GM19240 (cell line): Measurements from ENCODE around the gene PBX2.
A peak's percentile ranks its signal among the peaks of the same experiment; 100 is the strongest.
"Not testable (repeated sequence)": the region's sequence is repeated elsewhere in the genome, so short reads cannot be mapped to it uniquely, and the experiment has no call there.

Experiments
- DNase-seq: peaks from one replicate; pipeline ENCODE4 v3.0.0; 2011; ENCODE audit warnings: low spot score; ENCODE audit not compliant: insufficient read length

The PBX2 gene

DNA sequence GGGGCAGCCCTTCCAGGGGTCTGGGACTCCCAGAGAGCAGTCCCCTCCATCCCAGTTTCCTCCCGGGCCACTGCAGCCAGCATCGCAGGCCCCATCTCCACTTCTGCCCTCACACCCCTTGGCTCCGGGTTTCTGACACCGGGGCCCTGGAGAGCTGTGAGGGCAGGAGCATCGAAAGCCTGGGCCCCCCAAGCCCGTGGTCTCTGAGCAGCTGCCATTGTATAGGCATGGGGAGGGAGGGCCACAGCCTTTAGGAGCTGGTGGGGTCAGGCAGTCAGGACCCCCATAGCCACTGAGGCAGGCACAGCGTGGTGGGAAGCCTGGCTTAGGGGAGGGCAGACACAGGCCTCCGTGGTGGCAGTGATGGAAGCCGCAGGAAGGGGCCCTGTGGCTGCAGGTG lies 12.2 kb upstream of the PBX2 start:
- DNase-seq, result no peak

DNA sequence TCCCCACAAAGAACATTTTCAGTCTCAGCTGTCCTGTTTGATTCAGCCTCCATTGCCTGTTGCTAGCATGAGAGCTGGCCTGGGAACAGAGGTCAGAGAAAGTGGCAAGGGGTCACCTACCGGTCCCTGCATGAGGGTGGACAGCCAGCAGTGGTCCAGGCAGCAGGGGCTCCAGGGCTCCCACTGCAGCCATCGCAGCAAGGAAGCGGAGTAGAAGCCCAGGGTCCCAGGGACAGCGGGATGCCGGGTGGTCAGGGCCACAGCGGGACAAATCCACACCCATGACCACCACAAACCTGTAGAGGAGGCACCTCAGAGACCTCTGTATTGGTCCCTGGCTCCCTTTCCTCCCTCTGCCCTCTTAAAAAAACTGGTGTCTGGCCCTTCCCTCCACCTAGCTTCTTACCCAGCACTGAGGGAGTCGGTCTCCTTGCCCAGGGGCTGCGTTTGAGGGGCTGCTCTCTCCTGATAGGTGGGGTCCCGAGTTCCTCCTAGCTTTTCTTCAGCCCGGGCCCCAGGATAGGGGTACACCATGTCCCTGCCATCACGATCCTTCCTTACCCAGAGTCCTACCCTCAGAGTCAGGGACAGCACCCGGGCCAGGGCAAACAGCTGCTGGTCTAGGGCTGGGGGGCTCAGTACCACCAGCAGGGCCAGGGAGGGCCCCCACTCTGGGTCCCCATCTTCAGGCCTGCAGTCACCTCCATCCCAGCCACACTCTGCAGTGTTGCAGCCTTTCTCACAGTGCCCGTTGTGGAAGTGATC lies 10.9 kb upstream of the PBX2 start:
- no peak for DNase-seq

DNA sequence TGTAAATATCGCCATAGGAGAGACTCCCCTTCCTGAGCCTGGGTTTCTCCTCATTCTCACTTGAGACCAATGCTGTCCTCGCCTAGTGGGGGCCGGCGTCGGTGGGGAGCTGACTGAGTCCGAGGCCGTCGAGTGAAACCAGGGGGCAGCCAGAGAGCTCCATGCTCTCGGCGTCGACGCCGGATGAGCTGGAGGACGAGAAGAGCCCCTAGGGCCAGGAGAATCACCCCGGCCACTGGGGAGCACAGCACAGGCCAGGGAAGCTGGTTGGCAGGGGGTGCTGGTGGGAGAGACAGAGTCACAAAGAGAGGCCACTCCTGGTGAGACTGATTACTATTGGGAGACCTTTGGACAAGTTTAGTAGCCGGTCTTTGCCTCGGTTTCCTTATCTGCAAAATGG lies 8.9 kb upstream of the PBX2 start:
- no peak for DNase-seq

DNA sequence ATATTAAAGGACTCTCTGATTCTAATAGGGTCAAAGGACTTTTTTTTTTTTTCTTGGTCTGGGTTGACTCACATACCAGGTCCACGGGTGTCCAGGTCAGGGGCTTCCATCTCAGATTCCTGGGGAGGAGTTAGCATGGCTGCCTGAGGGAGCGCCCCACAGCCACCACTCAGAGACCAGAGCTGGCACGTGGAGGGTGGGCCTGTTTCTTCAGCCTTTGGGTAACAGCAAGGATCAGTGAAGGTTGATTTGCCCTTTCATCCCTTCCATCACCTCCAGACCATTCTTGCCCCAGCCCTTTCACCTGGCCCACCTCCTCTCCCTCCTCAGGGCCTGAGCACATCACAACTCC lies 8.3 kb upstream of the PBX2 start:
- no peak for DNase-seq

DNA sequence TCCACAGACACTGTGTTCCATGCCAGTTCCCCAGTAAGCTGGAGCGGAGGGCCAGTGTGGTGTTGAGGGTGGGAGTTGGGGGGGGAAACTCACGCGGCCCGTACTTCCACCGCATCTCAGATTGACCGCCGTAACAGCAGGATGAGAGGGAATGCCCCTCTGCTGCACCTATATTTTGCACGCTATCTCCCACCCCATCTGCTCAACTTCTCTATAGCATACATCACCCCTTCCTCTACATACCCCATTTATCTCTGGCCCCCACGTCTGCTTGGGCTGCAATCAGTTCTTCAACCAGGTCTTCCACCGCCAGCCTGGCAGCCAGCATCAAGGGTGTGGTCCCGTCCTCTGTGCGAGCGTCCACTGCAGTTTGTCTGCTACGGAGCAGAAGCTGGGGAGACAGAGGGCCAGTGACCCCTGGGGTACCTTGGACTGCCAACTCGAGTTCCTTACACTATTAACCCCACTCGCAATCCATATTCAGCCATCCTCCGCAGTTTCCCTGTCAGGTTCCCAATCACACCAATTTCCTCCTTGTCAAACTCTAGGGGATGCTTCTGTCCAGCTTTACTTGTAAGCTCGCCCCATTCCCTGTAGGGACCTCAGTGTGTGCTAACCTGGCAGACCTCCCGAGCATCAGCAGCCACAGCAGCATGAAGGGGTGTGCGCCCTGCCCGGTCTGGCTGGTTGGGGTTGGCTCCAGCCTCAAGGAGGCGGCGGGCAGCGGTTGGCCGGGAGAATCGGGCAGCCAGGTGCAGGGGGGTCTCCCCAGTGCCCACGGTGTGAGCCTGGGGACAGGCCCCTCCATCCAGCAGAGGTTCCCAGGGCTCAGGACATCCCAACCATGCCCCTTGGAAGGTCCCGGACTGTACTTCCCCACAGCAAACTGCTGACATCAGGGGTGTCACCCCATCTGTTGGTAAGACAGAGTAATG lies 6.9 kb upstream of the PBX2 start:
- no peak for DNase-seq

DNA sequence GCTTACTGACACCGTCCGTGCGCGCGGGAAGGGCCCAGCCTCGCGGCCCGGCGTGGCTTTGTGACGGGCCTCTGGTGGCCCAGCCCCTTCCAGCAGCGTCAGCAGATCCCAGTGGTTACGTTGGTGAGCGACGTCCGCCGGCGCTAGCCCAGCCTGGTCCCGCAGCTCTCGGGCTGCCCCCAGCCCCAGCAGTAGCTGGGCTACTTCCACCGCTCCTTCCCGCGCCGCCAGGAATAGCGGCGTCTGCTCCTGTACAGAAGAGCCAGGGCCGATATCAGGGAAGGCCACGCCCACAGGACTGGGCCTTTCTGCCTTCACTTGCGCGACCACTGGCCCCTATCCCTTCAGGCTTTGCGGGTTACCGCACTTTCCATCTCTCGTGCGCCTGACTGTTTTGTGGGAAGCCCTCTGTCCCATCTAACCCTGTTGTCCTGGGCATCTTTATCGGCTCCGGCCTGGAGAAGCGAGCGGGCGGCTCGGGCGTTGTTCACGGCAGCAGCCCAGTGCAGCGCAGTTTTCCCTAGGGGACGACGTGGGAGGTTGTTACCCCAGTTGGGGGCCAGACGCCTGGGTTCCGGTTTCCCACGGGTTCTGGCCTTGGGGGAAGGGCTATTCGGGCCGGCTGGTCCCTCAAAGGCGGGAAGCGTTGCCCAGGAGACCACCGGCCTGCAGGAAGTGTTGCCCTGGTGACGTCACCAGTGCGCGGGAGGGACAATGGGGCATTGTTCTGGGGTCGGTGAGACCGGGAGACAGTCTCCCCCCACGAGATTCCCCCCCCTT lies 6.1 kb upstream of the PBX2 start:
- peak; percentile 33 for DNase-seq

DNA sequence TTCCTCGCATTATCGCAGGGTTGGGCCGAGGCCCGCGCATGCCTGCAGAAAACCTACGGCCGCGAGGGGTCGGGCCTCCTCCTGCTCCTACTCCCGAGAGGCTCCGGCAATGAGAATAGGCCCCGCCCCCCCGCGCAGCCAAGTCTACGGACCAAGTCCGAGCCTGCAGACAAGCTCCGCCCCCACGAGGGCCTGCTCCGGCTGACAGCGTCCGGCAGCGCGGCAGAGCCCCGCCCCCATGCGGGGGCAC lies 5.6 kb upstream of the PBX2 start:
- peak; percentile 93 for DNase-seq

DNA sequence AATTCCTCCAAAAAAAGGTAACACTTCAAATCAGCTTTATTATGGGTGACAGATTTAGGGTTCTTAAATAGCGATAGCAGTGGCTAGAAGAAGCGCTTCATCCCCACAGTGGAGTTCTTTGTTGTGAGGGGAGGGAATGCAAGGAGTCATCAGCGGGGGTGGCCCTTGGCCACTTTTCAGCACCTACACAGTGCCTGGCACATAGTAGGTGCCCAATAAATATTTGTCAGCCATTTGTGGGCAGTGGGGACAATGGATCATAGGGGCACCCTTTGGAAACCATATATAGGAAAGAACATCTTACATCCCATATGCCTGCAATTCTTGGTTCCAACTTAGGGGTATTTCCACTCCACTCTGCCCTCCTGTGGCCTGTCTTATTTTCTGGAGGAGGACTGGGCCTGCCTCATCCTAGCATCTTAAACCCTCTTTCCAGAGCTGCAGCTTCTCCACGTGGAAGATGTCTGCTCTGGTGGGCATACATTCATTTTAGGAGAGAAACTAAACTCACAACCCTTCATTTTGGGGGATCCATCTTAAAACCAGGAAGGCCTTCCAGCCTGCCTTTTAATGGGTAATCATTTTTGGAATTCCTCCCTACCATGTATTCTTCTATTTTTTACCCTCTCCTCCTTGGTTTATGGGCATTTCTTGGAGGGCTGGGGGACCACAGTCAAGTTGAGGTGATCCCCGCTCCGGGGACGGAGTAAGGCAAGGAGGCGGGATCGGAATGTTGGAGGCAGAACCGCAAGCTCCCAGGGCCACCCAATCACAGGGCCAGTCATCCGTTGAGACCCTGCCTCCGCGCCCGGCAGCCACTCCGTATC lies 5.0 kb upstream of the PBX2 start:
- no peak for DNase-seq

DNA sequence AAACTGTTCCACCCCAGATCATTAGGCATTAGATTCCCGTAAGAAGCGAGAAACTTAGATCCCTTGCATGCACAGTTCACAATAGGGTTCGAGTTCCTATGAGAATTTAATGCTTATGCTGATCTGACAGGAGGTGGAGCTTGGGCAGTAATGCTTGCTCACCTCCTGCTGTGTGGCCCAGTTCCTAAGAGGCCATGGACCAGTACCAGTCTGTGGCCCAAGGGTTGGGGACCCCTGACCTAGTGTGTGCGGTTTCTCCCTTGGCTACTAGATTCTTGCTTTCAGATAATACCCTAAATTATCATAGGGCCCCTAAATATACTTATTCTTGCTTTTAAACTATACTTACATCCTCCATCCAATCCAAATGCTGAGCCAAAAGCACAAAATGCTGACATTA lies 4.4 kb upstream of the PBX2 start:
- no peak for DNase-seq

DNA sequence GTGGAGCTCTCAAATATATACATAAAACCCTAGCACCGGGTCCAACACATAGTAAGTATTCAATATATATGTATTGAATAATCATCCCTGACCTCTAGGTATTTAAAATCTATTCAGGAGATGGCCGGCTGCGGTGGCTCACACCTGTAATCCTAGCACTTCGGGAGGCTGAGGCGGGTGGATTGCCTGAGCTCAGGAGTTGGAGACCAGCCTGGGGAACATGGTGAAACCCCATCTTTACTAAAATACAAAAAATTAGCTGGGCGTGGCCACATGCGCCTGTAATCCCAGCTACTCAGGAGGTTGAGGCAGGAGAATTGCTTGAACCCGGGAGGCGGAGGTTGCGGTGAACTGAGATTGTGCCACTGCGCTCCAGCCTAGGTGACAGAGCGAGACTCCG lies 3.1 kb upstream of the PBX2 start:
- DNase-seq, result not testable (repeated sequence)

DNA sequence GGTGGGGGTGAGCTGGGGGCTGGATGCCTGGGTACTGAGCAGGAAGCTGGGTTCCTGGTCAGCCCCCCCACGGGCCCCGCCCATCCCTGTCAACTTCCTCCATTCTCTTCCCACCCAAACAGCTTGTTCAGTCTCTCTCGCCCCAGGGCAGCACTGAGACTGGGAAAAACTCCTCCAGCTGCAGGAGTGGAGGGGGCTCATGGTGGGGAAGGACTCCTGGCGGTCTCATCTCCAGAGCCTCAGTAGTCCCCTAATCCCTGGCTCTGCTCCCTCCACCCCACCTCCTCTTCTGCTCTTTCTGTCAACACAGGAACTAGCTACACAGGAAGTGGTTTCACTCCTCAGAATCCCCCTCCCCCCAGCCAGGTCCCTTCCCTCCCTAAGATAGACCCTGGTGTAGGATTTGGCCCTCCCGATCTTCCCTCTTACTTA lies 2.6 kb upstream of the PBX2 start, which contains the start of gene GPSM3:
TSS of gene GPSM3 (minus strand) at position 36 of the 432 bp plus-strand sequence. CDS start 130 bp downstream, outside the sequence.
- no peak for DNase-seq

DNA sequence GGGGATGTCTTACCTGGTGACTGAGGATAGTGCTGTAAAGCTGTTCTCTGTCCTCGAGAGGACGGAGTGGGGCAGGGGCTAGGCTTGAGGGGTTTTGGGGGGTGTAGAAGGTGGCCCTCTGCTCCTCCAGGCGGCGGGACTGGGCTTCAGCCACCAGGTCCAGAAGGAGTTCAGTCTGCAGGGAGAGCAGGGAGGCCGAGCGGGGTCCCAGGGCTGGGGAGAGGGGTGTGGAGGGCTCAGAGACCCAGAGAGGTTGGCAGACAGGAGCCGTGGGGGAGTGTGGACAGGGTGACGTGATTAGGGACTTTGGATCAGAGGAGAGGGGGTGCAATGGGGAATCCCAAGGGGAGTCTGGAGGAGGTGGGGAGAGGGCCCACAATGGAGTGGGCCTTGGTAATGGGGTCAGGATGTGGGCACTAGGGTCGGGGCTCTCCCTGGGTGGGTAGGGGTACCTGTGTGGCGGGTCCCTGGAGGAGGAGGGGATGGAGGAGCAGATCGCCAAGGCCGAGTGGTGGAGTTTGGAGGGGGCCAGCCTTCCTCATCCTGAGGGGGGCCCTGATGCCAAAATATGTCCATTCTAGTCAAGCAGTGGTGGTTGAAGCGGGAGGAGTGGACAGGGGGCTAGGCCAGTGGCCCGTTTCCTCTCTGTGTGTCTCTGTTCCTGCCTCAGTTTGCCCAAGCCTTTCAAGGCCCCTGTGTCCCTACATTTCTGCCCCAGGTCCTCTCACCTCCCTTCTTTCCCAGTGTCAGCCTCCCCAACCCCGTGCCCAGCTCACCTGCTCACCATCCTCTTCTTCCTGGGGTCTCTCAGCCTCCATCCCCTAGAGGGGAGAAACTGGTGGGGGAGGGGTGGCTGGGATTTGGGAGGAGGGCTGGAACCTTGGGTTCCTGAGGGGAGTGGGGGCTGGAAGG lies 1.9 kb upstream of the PBX2 start:
- no peak for DNase-seq

DNA sequence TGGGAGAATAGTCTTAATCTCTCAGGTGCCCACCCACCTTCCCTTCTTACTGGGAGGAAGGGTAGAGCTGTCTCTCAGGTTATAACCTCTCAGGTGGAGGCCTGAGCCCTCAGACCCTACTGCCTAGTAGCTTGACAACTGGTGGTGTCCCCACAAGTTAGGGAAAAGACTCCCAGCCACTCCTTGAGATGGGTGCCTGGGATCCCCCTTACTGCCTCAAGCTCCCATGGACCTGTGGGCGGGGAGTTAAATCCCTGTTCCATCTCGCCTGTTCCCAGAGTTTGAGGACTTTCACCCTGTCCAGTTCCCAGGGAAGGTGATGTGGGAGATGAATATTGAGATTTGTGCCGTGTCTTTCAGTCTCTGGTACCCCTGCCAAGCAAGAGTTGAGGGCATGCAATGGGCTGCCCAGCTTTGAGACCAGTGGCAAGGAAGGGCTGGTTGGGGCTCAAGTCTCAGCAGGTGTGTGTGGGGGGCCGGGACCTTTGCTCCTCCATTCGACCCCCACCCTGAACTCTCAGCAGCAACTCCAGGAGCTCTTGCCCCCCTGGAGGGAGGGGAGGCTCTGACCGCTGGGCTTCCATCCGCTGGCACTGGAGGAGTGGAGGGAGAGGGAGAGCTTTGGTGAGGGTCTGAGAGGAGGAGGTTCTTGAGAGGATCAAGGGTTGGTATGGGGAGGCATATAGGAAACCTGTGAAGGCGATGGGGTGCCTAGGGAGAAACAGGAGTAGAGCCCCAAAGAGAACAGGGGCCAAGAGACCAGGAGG lies 1.1 kb upstream of the PBX2 start:
- DNase-seq, result no peak

DNA sequence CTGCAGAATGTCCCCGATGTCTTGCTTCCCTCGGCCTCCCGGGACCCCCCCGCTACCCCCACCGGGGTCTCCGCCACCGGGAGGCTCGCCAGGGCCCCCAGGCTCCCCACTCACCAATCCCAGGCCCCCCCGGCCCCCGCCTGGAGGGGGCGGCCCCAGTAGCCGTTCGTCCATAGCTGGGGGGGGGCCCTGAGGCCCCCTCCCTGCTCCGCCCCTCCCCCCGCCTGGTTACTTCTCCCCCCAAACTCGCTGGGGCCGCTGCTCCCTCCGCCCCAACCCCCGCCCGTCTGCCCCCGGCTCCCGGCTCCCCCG lies 304 bp downstream of the PBX2 start:
- no peak for DNase-seq

DNA sequence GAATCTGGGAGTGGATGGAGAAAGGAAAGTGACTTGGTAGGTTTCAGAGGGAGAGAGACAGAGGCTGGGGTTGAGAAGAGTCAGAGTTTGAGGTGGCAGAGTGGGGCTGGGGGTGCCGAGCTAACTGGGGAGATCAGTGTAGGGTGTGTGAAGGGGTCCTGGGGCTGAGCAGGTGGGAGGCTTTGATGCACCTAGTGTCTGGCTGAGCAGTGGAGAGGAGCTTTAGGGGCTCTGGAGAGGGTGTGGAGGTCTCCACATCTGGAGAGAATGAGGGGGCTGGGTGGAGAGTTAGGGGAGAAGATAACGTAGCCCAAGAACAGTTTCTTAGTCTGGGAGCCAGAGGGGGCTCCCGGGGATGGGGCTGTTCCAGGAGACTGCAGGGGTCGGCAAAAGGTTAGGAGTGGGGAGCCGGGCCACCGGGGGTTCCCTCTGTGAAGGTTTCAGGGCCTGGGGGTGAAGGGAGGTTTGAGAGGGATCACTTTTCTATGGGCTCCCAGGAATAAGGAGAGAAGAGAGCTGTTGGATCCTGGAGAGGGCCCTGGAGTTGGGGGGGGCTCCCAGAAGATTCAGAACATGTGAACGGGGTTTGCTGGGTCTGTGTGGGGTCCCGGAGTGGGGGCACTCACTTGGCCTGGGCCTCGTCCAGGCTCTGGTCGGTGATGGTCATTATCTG lies 797 bp downstream of the PBX2 start:
- no peak for DNase-seq

DNA sequence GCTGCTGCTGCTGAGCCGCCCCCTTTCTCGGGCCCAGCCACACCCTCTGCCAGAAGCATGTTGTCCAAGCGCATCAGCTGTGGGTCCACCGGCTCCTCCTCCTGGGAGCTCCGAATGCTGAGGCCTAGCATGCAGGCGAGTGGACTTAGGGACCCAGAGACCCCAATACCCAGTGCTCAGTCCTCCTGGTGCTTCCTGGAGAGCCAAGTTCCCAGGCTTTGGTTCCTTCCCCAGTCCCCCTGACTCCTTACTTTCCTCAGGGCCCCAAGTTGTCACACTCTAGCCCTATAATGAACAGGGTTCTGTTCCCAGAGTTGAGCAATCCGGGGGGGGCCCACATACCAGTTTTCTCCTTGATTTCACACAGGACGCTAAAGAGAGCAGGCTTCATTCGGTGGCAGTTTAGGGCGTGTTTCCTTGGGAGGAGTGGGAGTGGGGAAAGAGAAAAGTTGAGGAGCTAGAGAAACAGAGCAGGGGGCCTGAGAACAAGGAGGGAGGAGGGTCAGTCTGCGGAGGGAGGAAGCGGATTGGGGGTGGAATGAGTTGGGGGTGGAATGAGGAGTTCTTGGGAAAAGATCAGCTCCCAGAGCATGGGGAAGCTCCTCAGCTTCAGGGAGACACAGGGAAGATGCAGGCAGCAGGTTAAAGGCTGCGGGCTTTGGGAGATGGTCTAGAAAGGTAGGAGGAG lies 1.5 kb downstream of the PBX2 start:
- no peak for DNase-seq

DNA sequence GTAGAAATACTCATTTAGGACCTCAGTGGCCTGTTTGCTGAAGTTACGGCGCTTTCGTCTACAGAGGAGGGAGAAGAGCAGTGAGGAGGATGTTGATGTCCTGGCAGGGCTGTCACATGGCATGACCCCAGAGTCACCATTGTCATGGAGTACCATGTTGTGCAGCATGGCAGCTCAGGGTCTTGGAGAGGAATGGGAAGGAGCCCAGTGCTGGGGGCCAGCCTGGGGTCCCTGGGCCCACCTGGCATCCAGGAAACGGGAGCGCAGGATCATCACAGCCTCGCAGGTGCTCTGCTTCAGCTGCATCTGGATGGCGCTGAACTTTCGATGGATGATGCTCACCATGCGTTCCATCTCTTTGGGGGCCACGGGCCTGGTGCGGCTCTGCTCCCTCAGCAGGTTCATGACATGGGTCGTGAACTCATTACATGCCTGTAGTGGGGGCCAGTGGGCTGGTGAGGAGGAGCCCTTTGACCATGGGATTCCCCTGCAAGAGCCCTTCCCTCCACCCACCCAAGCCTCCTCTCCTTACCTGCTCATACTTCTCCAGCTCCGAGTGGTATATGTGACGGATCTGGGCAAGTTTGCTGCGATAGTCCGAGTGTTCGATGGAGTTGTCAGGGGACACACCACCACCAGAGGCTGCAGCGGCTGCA lies 2.1 kb downstream of the PBX2 start:
- DNase-seq, result not testable (repeated sequence)
